IMR-90 (cell line): ENCODE measurements around the gene NOD1. TPM values are rescaled to one million over a fixed set of nuclear protein-coding genes. Genes with fewer than 3 reads are reported as not detected.

Experiments
- ATAC-seq: fragments of 200-7000 bp; cut with Tn5 transposase; 2 replicates; pipeline ENCODE4 v1.9.1; 2020; ENCODE audit warnings: low read depth, mild to moderate bottlenecking, moderate library complexity
- BruUV-seq: library from RNA; stranded (reverse); fragments of 400-500 nt; replicated peaks from 2 replicates; lab custom pipeline; 2021; lab: Mats Ljungman, UMichigan
- CTCF ChIA-PET: fragments of 300-600 bp; formaldehyde crosslinking; extraction: SDS; loops from one replicate; lab custom pipeline; 2021; ENCODE audit warnings: antibody characterized with exemption; lab: Yijun Ruan, JAX
- POLR2A ChIA-PET: fragments of 300-600 bp; sonication (Branson Sonifier 250); formaldehyde crosslinking; loops from one replicate; lab custom pipeline; 2022; ENCODE audit warnings: antibody characterized with exemption; ENCODE audit not compliant: unreplicated experiment; lab: Charles Lee
- DNase-seq: peaks from one replicate; pipeline ENCODE4 v3.0.0; 2013
- H2AFZ ChIP-seq: replicated peaks from 2 replicates; pipeline ENCODE3; 2013; ENCODE audit warnings: low read length, mild to moderate bottlenecking; ENCODE audit not compliant: poor library complexity
- H2AK5ac ChIP-seq: 2 replicates; pipeline ENCODE4 v1.6.1; 2013; ENCODE audit warnings: low read depth, low read length, inconsistent platforms
- H2AK9ac ChIP-seq: replicated peaks from 2 replicates; pipeline ENCODE3; 2013; ENCODE audit warnings: mild to moderate bottlenecking, low read depth, low read length, moderate library complexity; ENCODE audit not compliant: poor library complexity
- H2BK120ac ChIP-seq: 2 replicates; pipeline ENCODE4 v1.6.1; 2013; ENCODE audit warnings: low read depth, low read length, inconsistent platforms
- H2BK15ac ChIP-seq: 3 replicates; pipeline ENCODE4 v1.6.1; 2013; ENCODE audit warnings: low read depth, low read length, inconsistent platforms
- H2BK20ac ChIP-seq: 2 replicates; pipeline ENCODE4 v1.6.1; 2013; ENCODE audit warnings: low read depth, mild to moderate bottlenecking, inconsistent platforms, low read length, moderate library complexity
- H2BK5ac ChIP-seq: 2 replicates; pipeline ENCODE4 v1.6.1; 2013; ENCODE audit warnings: mild to moderate bottlenecking, low read depth, low read length, inconsistent platforms; ENCODE audit not compliant: poor library complexity, severe bottlenecking
- H3K14ac ChIP-seq: replicated peaks from 2 replicates; pipeline ENCODE4 v1.6.1; 2013; ENCODE audit warnings: low read depth, low read length, inconsistent platforms
- H3K18ac ChIP-seq: 2 replicates; pipeline ENCODE4 v1.6.1; 2013; ENCODE audit warnings: low read depth, low read length, control low read depth
- H3K23ac ChIP-seq: 2 replicates; pipeline ENCODE4 v1.6.1; 2013; ENCODE audit warnings: low read depth, low read length, inconsistent platforms
- H3K27ac ChIP-seq: 2 replicates; pipeline ENCODE4 v1.5.1; 2013; ENCODE audit warnings: mild to moderate bottlenecking, control low read depth, low read length; ENCODE audit not compliant: insufficient read depth
- H3K27me3 ChIP-seq: 2 replicates; pipeline ENCODE4 v1.6.1; 2013; ENCODE audit warnings: low read length; ENCODE audit not compliant: control insufficient read depth, insufficient read depth
- H3K36me3 ChIP-seq: 2 replicates; pipeline ENCODE4 v1.6.1; 2013; ENCODE audit warnings: low read length, mixed read lengths; ENCODE audit not compliant: control insufficient read depth, insufficient read depth
- H3K4ac ChIP-seq: 2 replicates; pipeline ENCODE4 v1.6.1; 2013; ENCODE audit warnings: low read depth, low read length, inconsistent platforms
- H3K4me1 ChIP-seq: 2 replicates; pipeline ENCODE4 v1.6.1; 2013; ENCODE audit warnings: low read length, mixed read lengths; ENCODE audit not compliant: control insufficient read depth, insufficient read depth
- H3K4me2 ChIP-seq: 2 replicates; pipeline ENCODE4 v1.6.1; 2013; ENCODE audit warnings: low read depth, mild to moderate bottlenecking, control low read depth, low read length, moderate library complexity
- H3K4me3 ChIP-seq: 2 replicates; pipeline ENCODE4 v1.5.1; 2013; ENCODE audit warnings: low read depth, mild to moderate bottlenecking, control low read depth, low read length, moderate library complexity; ENCODE audit not compliant: insufficient read depth
- H3K56ac ChIP-seq: 2 replicates; pipeline ENCODE4 v1.6.1; 2013; ENCODE audit warnings: low read length, inconsistent platforms; ENCODE audit not compliant: insufficient read depth; ENCODE audit errors: extremely low read depth
- H3K79me1 ChIP-seq, 2 experiments: 2 replicates each; pipeline ENCODE4 v1.6.1; 2013; ENCODE audit warnings: low read length in 2 of 2, inconsistent platforms in 1 of 2, low read depth in 1 of 2
- H3K9ac ChIP-seq: 2 replicates; pipeline ENCODE4 v1.6.1; 2013; ENCODE audit warnings: low read depth, low read length, control low read depth
- H3K9me1 ChIP-seq: 2 replicates; pipeline ENCODE4 v1.6.1; 2013; ENCODE audit warnings: low read length, inconsistent platforms; ENCODE audit not compliant: insufficient read depth
- H3K9me3 ChIP-seq: 2 replicates; pipeline ENCODE4 v1.6.1; 2013; ENCODE audit warnings: low read length; ENCODE audit not compliant: control insufficient read depth, insufficient read depth
- H4K20me1 ChIP-seq: 2 replicates; pipeline ENCODE4 v1.6.1; 2013; ENCODE audit warnings: low read length, inconsistent platforms; ENCODE audit not compliant: insufficient read depth
- H4K5ac ChIP-seq: 2 replicates; pipeline ENCODE4 v1.6.1; 2013; ENCODE audit warnings: mild to moderate bottlenecking, low read depth, low read length, control low read depth
- H4K8ac ChIP-seq, 2 experiments: 2 replicates each; pipeline ENCODE4 v1.6.1; 2013; ENCODE audit warnings: low read depth in 2 of 2, low read length in 2 of 2, control low read depth in 1 of 2, inconsistent platforms in 1 of 2
- H4K91ac ChIP-seq: 2 replicates; pipeline ENCODE4 v1.6.1; 2013; ENCODE audit warnings: low read depth, low read length, inconsistent platforms; ENCODE audit not compliant: insufficient read depth
- CEBPB ChIP-seq: IDR thresholded peaks from 2 replicates; pipeline ENCODE4 v1.6.1; 2012; ENCODE audit warnings: low read depth, low read length, improper control_type of control experiment
- MAFK ChIP-seq: IDR thresholded peaks from 2 replicates; pipeline ENCODE4 v1.6.1; 2012; ENCODE audit warnings: low read depth, low read length, improper control_type of control experiment
- WGBS, 2 experiments: methylation state at CpG; one replicate each; pipeline versions ENCODE4 v1.1.5 to v1.1.7; 2013; ENCODE audit warnings: missing lambda C conversion rate in 2 of 2; ENCODE audit not compliant: insufficient read length in 1 of 2; ENCODE audit errors: extremely low coverage in 2 of 2; 5-methylcytosine and 5-hydroxymethylcytosine counted together
- dilution Hi-C: fragments of 300-500 bp; cut with HindIII; formaldehyde crosslinking; loops from one replicate; pipeline ENCODE4 v1.14.3; 2018; ENCODE audit warnings: low sequenced_read_pairs; ENCODE audit not compliant: unreplicated experiment
- in situ Hi-C: fragments of 300-500 bp; cut with MboI; formaldehyde crosslinking; loops from 3 replicates; pipeline ENCODE4 v1.14.3; 2019; ENCODE audit warnings: low sequenced_read_pairs, inconsistent platforms, mixed read lengths
- intact Hi-C: fragments of 100-400 bp; cut with micrococcal nuclease; formaldehyde crosslinking; loops from 2 replicates; pipeline ENCODE4 v1.10.0; 2022
- polyA plus RNA-seq, 3 experiments: library from polyadenylated mRNA; depleted of rRNA; stranded (reverse); fragments of >200 nt; gene quantifications; 2 replicates each; pipeline ENCODE4 v1.2.3, GENCODE V29; 2012; ENCODE audit warnings: low replicate concordance in 1 of 3
- total RNA-seq: library from RNA; depleted of rRNA; stranded (reverse); fragments of >200 nt; gene quantifications from 2 replicates; pipeline ENCODE4 v1.2.3, GENCODE V29; 2012

NOD1 gene
- total and polyA plus RNA-seq, 2 of the 4 experiments (the other 2 are of a cell fraction) = 1.8 to 3.0 TPM

DNA sequence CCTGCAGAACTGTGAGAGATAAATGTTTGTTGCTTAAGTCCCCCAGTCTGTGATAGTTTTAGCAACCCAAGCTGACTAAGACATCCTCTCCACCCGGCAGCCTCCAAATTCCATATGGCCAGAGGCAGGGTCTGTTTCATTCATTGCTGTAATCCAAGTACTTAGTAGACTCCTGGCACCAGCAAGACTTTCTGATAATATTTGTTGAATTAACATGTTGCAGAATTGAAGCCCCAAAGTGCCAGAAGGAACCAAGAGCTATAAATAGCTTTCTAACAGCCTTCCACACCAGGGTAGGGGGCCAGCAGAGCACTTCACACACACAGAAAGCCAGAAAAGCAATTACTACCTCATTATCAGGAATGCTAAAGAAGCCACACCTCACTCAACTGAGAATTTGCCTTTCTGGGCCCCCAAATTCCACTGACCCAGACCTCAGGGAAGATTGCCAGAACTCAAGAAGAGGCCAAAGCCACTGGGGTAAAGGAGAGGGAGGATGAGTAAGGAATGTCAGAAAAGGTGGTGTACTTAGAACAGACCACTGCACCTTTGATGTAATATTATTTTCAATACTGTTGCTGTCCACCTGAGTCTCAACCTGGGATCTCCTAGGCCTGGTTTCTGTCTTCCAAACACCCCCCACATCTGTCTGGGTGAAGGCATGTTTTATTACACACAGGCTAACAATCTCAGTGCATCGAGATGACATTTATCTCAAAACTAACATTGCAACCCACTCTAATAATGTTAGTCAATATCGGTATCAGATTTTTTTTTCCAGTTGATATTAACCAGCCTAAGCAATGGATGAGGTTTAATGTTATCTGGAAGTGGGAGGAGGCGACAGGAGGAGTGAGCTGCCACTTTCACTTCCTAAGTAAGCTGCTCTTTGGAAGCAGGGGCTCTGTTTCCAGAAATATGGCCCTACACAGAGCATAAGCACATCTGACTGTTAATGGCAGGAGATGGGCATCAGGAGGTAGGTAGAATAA lies 5.5 kb downstream of the NOD1 start:
- Histone ChIP-seq H4K91ac (no peak overlapping the region), H2AK9ac (no peak overlapping the region), H3K4ac (no peak overlapping the region), H2BK15ac (no peak overlapping the region), H3K9ac (no peak overlapping the region), H3K56ac (no peak overlapping the region), H3K79me1 (peaks cover 15 to 82% of the 10 kb centered on the region in 2 experiments), H3K9me1 (peaks cover 26% of the 10 kb centered on the region), H3K27me3 (no peaks in the 10 kb centered on the region), H3K27ac (no peak overlapping the region), H3K23ac (no peak overlapping the region), H3K14ac (peak overlapping the region; percentile 23; the same call in 1 of the 2 replicates), H3K9me3 (no peaks in the 10 kb centered on the region), H3K36me3 (no peaks in the 10 kb centered on the region), H3K4me1 (peaks cover 33% of the 10 kb centered on the region), H3K4me3 (no peak overlapping the region), H2AFZ (no peak overlapping the region), H3K18ac (no peak overlapping the region), H4K5ac (no peak overlapping the region), H2BK20ac (no peak overlapping the region), H2BK120ac (no peak overlapping the region), H4K20me1 (peaks cover 9% of the 10 kb centered on the region), H2BK5ac (no peak overlapping the region), H4K8ac (no peak overlapping the region), H2AK5ac (peak overlapping the region; percentile 0; the same call in 1 of the 2 replicates), H3K4me2 (no peak overlapping the region)
- no CpG with 5 or more reads among the region's 4 CpGs for WGBS, 2 experiments
- intact Hi-C loops = no loop called here
- CTCF ChIA-PET = no interaction called here
- DNase-seq (peak; percentile 70), ATAC-seq (no peak)
- no TSS peak for BruUV-seq
- POLR2A ChIA-PET = no interaction called here
- peak; percentile 43; the same call in 1 of the 2 replicates for TF ChIP-seq CEBPB
- TF ChIP-seq MAFK = no peak
- dilution Hi-C loops = no loop called here
- in situ Hi-C loops = no loop called here
